Liver (tissue), 9 donors: ENCODE measurements around the gene PRR16. TPM values are rescaled to one million over a fixed set of nuclear protein-coding genes. Genes with fewer than 3 reads are reported as not detected.

ENCODE experiments used
- DNase-seq: peaks from one replicate; pipeline ENCODE4 v3.0.0-alpha.2; 2017; ENCODE audit warnings: low spot score
- H3K27ac ChIP-seq, 2 donors: one replicate each; pipeline ENCODE4 v1.7.0; 2013; ENCODE audit warnings: inconsistent platforms in 2 of 2, low read length in 2 of 2, control low read depth in 1 of 2, low read depth in 1 of 2, mild to moderate bottlenecking in 1 of 2
- H3K27me3 ChIP-seq, 4 donors: one replicate each; pipeline versions ENCODE4 v1.6.1 to v1.7.0; 2013; ENCODE audit warnings: low read length in 3 of 4, inconsistent platforms in 1 of 4, mild to moderate bottlenecking in 1 of 4, moderate library complexity in 1 of 4; ENCODE audit not compliant: control insufficient read depth in 4 of 4, insufficient read depth in 4 of 4
- H3K36me3 ChIP-seq, 4 donors: one replicate each; pipeline versions ENCODE4 v1.6.1 to v1.7.0; 2013; ENCODE audit warnings: low read length in 3 of 4, mild to moderate bottlenecking in 3 of 4, low read depth in 1 of 4, moderate library complexity in 1 of 4; ENCODE audit not compliant: control insufficient read depth in 4 of 4, insufficient read depth in 3 of 4
- H3K4me1 ChIP-seq, 4 donors: one replicate each; pipeline versions ENCODE4 v1.6.1 to v1.7.0; 2013; ENCODE audit warnings: low read length in 3 of 4, mild to moderate bottlenecking in 3 of 4, moderate library complexity in 1 of 4; ENCODE audit not compliant: control insufficient read depth in 4 of 4, insufficient read depth in 4 of 4
- H3K4me3 ChIP-seq, 3 donors: one replicate each; pipeline versions ENCODE4 v1.6.1 to v1.7.0; 2013; ENCODE audit warnings: low read length in 3 of 3, control low read depth in 1 of 3, low read depth in 1 of 3, mild to moderate bottlenecking in 1 of 3
- H3K9ac ChIP-seq, 2 donors: one replicate each; pipeline ENCODE4 v1.7.0; 2013; ENCODE audit warnings: low read length in 2 of 2, mild to moderate bottlenecking in 2 of 2, moderate library complexity in 2 of 2, control low read depth in 1 of 2, low read depth in 1 of 2
- H3K9me3 ChIP-seq, 4 donors: one replicate each; pipeline versions ENCODE4 v1.6.1 to v1.7.0; 2013; ENCODE audit warnings: low read length in 3 of 4; ENCODE audit not compliant: control insufficient read depth in 4 of 4
- ATF3 ChIP-seq: IDR thresholded peaks from 2 replicates; pipeline ENCODE4 v1.6.1; 2016; ENCODE audit warnings: antibody characterized with exemption
- CTCF ChIP-seq: fragments of 150-350 bp; IDR thresholded peaks from 2 replicates; pipeline ENCODE4 v1.5.1; 2017; ENCODE audit warnings: improper control_type of control experiment, low read depth, low read length; ENCODE audit not compliant: missing input control
- EGR1 ChIP-seq, 2 donors: IDR thresholded peaks; 2 replicates each; pipeline ENCODE4 v1.6.1; 2016 to 2018; ENCODE audit warnings: antibody characterized with exemption in 2 of 2, low read depth in 2 of 2
- FOXA1 ChIP-seq: IDR thresholded peaks from 2 replicates; pipeline ENCODE4 v1.6.1; 2016; ENCODE audit warnings: antibody characterized with exemption
- FOXA2 ChIP-seq: IDR thresholded peaks from 2 replicates; pipeline ENCODE4 v1.6.1; 2016; ENCODE audit warnings: antibody characterized with exemption
- GABPA ChIP-seq, 2 donors: IDR thresholded peaks in 1 of 2; conservative IDR thresholded peaks in 1 of 2; 2 replicates each; pipeline ENCODE4 v1.6.1; 2016; ENCODE audit warnings: antibody characterized with exemption in 2 of 2, mild to moderate bottlenecking in 1 of 2, moderate library complexity in 1 of 2
- HNF4A ChIP-seq, 2 donors: conservative IDR thresholded peaks; 2 replicates each; pipeline ENCODE4 v1.6.1; 2016; ENCODE audit warnings: antibody characterized with exemption in 2 of 2, mild to moderate bottlenecking in 2 of 2
- HNF4G ChIP-seq: IDR thresholded peaks from 2 replicates; pipeline ENCODE4 v1.6.1; 2016; ENCODE audit warnings: antibody characterized with exemption
- JUND ChIP-seq, 2 donors: IDR thresholded peaks; 2 replicates each; pipeline ENCODE4 v1.6.1; 2016; ENCODE audit warnings: antibody characterized with exemption in 2 of 2
- MAX ChIP-seq: IDR thresholded peaks from 2 replicates; pipeline ENCODE4 v1.6.1; 2016; ENCODE audit warnings: antibody characterized with exemption
- NR2F2 ChIP-seq: IDR thresholded peaks from 2 replicates; pipeline ENCODE4 v1.6.1; 2016; ENCODE audit warnings: antibody characterized with exemption
- RAD21 ChIP-seq, 2 donors: IDR thresholded peaks; 2 replicates each; pipeline ENCODE4 v1.6.1; 2016; ENCODE audit warnings: antibody characterized with exemption in 2 of 2, mild to moderate bottlenecking in 2 of 2
- REST ChIP-seq: IDR thresholded peaks from 2 replicates; pipeline ENCODE4 v1.6.1; 2016; ENCODE audit warnings: antibody characterized with exemption, mild to moderate bottlenecking
- RXRA ChIP-seq, 2 donors: IDR thresholded peaks; 2 replicates each; pipeline ENCODE4 v1.6.1; 2017 to 2018; ENCODE audit warnings: antibody characterized with exemption in 2 of 2, mild to moderate bottlenecking in 1 of 2
- SP1 ChIP-seq: IDR thresholded peaks from 2 replicates; pipeline ENCODE4 v1.6.1; 2018; ENCODE audit warnings: antibody characterized with exemption, mild to moderate bottlenecking
- TAF1 ChIP-seq: conservative IDR thresholded peaks from 2 replicates; pipeline ENCODE4 v1.6.1; 2016; ENCODE audit warnings: antibody characterized with exemption, mild to moderate bottlenecking
- YY1 ChIP-seq: IDR thresholded peaks from 2 replicates; pipeline ENCODE4 v1.6.1; 2016; ENCODE audit warnings: antibody characterized with exemption, mild to moderate bottlenecking
- ZBTB33 ChIP-seq: IDR thresholded peaks from 2 replicates; pipeline ENCODE4 v1.6.1; 2016; ENCODE audit warnings: antibody characterized with exemption
- WGBS: extraction: QIAGEN DNeasy Blood & Tissue Kit; methylation state at CpG from one replicate; pipeline ENCODE4 v1.1.7; 2013; 5-methylcytosine and 5-hydroxymethylcytosine counted together
- polyA plus RNA-seq, 2 donors: library from polyadenylated mRNA; stranded (reverse) in 1 of 2; unstranded in 1 of 2; fragments of 200-250 nt in 1 of 2; fragments of >200 nt in 1 of 2; fragmentation: Nextera tagmentation in 1 of 2; extraction: Ambion mirVana in 1 of 2; gene quantifications; one replicate each; pipeline versions ENCODE4 v1.2.1 to v1.2.3, GENCODE V29; 2013 to 2015
- total RNA-seq, 2 donors: library from RNA; depleted of rRNA; stranded (reverse); fragments of >200 nt; gene quantifications; one replicate each; pipeline ENCODE4 v1.2.3, GENCODE V29; 2014
- donor health status: healthy.
- donor health status: healthy.
- donor health status: healthy.
- donor health status: healthy.
- donor health status: healthy.

PRR16 gene
- total and polyA plus RNA-seq, 4 donors, result 0.14 to 0.42 (median 0.21) TPM

GRCh38 chr5:120591911-120592310 is 127.8 kb downstream of the PRR16 start:
- TF ChIP-seq ZBTB33 (no peak), FOXA1 (no peak), GABPA (IDR thresholded peaks at IDR 0.05 in 1 of 2, conservative IDR thresholded peaks at IDR 0.05 in 1 of 2) (no peak), TAF1 (no peak), EGR1 (IDR thresholded peaks at IDR 0.05; ENCODE audit: low read depth in 2 of 2) (no peak), REST (no peak), YY1 (no peak), RAD21 (IDR thresholded peaks at IDR 0.05) (no peak), HNF4A (conservative IDR thresholded peaks at IDR 0.05) (no peak), FOXA2 (no peak), MAX (no peak)
- Histone ChIP-seq H3K9ac (no peak overlapping the region), H3K9me3 (no peaks in the 10 kb centered on the region), H3K4me3 (no peak overlapping the region), H3K27me3 (no peaks in the 10 kb centered on the region), H3K4me1 (no peaks in the 10 kb centered on the region), H3K27ac (no peak overlapping the region), H3K36me3 (no peaks in the 10 kb centered on the region)
- DNase-seq, result no peak
- 33% methylated on average over 2 of the region's 2 CpGs for WGBS

GRCh38 chr5:120599576-120599975 is 135.5 kb downstream of the PRR16 start:
- Histone ChIP-seq H3K27me3 (no peaks in the 10 kb centered on the region), H3K4me1 (no peaks in the 10 kb centered on the region), H3K27ac (no peak overlapping the region), H3K36me3 (no peaks in the 10 kb centered on the region), H3K4me3 (no peak overlapping the region), H3K9ac (no peak overlapping the region), H3K9me3 (no peaks in the 10 kb centered on the region)
- 16% methylated on average over 2 of the region's 2 CpGs for WGBS
- no peak for TF ChIP-seq CTCF
- TF ChIP-seq GABPA (IDR thresholded peaks at IDR 0.05 in 1 of 2, conservative IDR thresholded peaks at IDR 0.05 in 1 of 2), result no peak
- TF ChIP-seq RXRA (IDR thresholded peaks at IDR 0.05), result no peak
- no peak for TF ChIP-seq MAX
- TF ChIP-seq EGR1 (IDR thresholded peaks at IDR 0.05; ENCODE audit: low read depth in 2 of 2), result no peak
- no peak for TF ChIP-seq HNF4G
- TF ChIP-seq JUND (IDR thresholded peaks at IDR 0.05), result no peak
- TF ChIP-seq REST, result no peak
- no peak for TF ChIP-seq FOXA1
- TF ChIP-seq YY1, result no peak
- TF ChIP-seq NR2F2, result no peak
- TF ChIP-seq ATF3, result no peak
- TF ChIP-seq FOXA2, result no peak
- no peak for TF ChIP-seq RAD21 (IDR thresholded peaks at IDR 0.05)
- no peak for TF ChIP-seq SP1
- no peak for DNase-seq
